Measurements from ENCODE around the gene IQGAP2.

Gene IQGAP2

DNA sequence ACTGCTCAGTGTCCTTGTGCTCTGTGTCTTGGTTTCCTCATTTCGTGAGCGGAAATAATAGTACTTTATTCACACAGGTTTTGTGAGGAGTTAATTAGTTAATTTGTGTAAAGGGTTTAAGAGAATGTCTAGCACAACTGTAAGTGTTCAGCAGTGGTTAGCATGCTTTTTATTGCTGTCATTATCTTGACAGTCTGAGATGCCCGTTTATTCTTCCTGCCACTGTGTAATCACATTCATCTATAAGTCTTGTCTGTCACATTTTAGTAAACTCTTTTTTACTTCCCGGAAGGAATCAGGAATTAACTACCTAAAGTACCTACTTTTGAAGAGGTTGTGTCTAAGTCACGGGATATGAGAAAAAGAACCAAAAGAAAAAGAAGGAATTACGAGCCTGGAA is 38.0 kb downstream of the IQGAP2 start:
- no peak for TF ChIP-seq NFIC (IDR thresholded peaks at IDR 0.05)
- TF ChIP-seq, protein P1, sequence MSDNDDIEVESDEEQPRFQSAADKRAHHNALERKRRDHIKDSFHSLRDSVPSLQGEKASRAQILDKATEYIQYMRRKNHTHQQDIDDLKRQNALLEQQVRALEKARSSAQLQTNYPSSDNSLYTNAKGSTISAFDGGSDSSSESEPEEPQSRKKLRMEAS (IDR thresholded peaks at IDR 0.05): no peak
- no peak for TF ChIP-seq RAD21 (IDR thresholded peaks at IDR 0.05; ENCODE audit: low read depth)
- no peak for TF ChIP-seq EP300 (IDR thresholded peaks at IDR 0.05; ENCODE audit: borderline replicate concordance)
- TF ChIP-seq ZBTB7A (IDR thresholded peaks at IDR 0.05; ENCODE audit: low read depth): no peak
- TF ChIP-seq EGR1 (IDR thresholded peaks at IDR 0.05): no peak
- TF ChIP-seq, protein P2, sequence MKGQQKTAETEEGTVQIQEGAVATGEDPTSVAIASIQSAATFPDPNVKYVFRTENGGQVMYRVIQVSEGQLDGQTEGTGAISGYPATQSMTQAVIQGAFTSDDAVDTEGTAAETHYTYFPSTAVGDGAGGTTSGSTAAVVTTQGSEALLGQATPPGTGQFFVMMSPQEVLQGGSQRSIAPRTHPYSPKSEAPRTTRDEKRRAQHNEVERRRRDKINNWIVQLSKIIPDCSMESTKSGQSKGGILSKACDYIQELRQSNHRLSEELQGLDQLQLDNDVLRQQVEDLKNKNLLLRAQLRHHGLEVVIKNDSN (IDR thresholded peaks at IDR 0.05): no peak
- TF ChIP-seq TCF12 (IDR thresholded peaks at IDR 0.05; ENCODE audit: low read depth): no peak
- TF ChIP-seq, protein P3, sequence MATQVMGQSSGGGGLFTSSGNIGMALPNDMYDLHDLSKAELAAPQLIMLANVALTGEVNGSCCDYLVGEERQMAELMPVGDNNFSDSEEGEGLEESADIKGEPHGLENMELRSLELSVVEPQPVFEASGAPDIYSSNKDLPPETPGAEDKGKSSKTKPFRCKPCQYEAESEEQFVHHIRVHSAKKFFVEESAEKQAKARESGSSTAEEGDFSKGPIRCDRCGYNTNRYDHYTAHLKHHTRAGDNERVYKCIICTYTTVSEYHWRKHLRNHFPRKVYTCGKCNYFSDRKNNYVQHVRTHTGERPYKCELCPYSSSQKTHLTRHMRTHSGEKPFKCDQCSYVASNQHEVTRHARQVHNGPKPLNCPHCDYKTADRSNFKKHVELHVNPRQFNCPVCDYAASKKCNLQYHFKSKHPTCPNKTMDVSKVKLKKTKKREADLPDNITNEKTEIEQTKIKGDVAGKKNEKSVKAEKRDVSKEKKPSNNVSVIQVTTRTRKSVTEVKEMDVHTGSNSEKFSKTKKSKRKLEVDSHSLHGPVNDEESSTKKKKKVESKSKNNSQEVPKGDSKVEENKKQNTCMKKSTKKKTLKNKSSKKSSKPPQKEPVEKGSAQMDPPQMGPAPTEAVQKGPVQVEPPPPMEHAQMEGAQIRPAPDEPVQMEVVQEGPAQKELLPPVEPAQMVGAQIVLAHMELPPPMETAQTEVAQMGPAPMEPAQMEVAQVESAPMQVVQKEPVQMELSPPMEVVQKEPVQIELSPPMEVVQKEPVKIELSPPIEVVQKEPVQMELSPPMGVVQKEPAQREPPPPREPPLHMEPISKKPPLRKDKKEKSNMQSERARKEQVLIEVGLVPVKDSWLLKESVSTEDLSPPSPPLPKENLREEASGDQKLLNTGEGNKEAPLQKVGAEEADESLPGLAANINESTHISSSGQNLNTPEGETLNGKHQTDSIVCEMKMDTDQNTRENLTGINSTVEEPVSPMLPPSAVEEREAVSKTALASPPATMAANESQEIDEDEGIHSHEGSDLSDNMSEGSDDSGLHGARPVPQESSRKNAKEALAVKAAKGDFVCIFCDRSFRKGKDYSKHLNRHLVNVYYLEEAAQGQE (IDR thresholded peaks at IDR 0.05; ENCODE audit: low read depth): no peak
- no peak for TF ChIP-seq FOXM1 (IDR thresholded peaks at IDR 0.05; ENCODE audit: borderline replicate concordance, low read depth)
- no peak for TF ChIP-seq YY1 (IDR thresholded peaks at IDR 0.05; ENCODE audit: low read depth)
- no peak for TF ChIP-seq TEAD4 (IDR thresholded peaks at IDR 0.05)

DNA sequence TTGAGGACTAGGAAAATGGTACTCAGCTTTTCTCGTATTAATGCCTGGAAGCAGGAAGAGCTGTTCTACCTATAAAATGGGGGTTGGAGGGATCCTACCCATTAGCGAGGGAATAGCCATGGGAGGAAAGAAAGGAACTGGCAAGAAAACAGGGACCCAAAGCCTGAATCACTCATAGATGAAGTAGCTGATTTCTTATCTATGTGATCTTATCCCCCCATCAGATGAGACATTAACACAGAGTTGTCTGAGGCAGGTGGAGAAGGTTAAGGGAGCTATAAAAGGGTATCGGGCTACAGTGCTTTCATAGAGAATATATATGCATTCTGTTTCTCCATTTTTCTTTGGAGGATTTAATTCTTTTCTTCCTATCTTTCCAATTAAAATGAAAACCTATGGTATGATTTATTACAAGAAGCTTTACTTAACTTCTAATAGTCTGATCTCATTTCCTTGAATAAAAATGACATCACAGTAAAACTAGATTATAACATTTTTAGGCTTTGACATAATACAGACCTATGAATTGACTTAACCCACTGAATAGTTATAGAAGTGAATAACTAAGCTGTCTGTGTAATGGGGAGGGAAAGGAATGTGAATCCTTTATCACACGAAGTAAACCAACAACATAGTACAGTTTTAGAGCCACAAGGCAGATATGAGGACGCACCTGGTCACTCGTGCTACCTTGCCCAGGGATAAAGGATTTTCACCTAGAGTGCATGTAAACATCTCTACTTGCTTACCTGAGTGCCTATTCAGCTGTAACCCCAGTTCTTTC is 39.0 kb downstream of the IQGAP2 start:
- TF ChIP-seq TEAD4 (IDR thresholded peaks at IDR 0.05) (no peak), CEBPB (IDR thresholded peaks at IDR 0.05) (no peak), YY1 (IDR thresholded peaks at IDR 0.05; ENCODE audit: low read depth) (no peak), EP300 (IDR thresholded peaks at IDR 0.05; ENCODE audit: borderline replicate concordance) (no peak), EGR1 (IDR thresholded peaks at IDR 0.05) (no peak), CREB1 (IDR thresholded peaks at IDR 0.05; ENCODE audit: low read depth) (no peak), TCF12 (IDR thresholded peaks at IDR 0.05; ENCODE audit: low read depth) (no peak), NFIC (IDR thresholded peaks at IDR 0.05) (no peak), FOXM1 (IDR thresholded peaks at IDR 0.05; ENCODE audit: borderline replicate concordance, low read depth) (no peak), ZBTB7A (IDR thresholded peaks at IDR 0.05; ENCODE audit: low read depth) (no peak), RAD21 (IDR thresholded peaks at IDR 0.05; ENCODE audit: low read depth) (no peak), TAF1 (IDR thresholded peaks at IDR 0.05; ENCODE audit: low read depth) (no peak)
- TF ChIP-seq, protein P2 (IDR thresholded peaks at IDR 0.05): no peak
- TF ChIP-seq, protein P3 (IDR thresholded peaks at IDR 0.05; ENCODE audit: low read depth): no peak
- TF ChIP-seq, protein P1 (IDR thresholded peaks at IDR 0.05): no peak

DNA sequence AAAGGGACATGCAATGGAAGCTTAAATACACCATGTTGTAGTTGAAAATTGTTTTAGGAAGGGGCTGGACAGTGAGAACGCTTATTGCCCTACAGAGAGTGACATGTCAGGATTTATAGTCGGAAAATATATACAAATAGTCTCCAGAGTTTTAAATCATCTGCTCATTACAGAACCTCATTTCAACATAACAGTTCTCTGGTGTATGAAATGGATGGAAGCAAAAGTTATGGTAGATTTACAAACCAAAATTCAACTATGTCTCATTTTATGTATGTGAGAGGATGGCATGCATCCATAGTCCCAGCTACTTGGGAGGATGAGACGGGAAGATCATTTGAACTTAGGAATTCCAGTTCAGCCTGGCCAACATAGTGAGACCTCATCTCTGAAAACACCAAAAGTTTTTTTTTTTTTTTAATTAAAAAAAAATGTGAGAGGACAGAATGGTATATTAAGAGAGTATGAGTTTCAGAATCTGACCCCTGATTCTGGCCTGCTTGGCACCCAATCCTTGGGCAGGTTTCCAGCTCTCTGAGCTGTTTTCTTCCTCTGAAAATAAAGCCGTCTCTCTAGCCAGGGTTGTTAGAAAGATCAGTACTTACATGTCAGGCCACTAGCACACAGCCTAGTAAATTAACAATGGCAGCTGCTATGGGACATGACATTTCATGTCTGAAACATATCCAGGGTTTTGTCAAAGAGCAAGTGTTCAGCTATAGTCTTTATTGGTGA is 40.1 kb downstream of the IQGAP2 start:
- TF ChIP-seq TCF12 (IDR thresholded peaks at IDR 0.05; ENCODE audit: low read depth) (no peak), CREB1 (IDR thresholded peaks at IDR 0.05; ENCODE audit: low read depth) (no peak), YY1 (IDR thresholded peaks at IDR 0.05; ENCODE audit: low read depth) (no peak), RAD21 (IDR thresholded peaks at IDR 0.05; ENCODE audit: low read depth) (no peak), TEAD4 (IDR thresholded peaks at IDR 0.05) (no peak), EP300 (IDR thresholded peaks at IDR 0.05; ENCODE audit: borderline replicate concordance) (no peak), TAF1 (IDR thresholded peaks at IDR 0.05; ENCODE audit: low read depth) (no peak), NFIC (IDR thresholded peaks at IDR 0.05) (no peak), CEBPB (IDR thresholded peaks at IDR 0.05) (no peak), FOXM1 (IDR thresholded peaks at IDR 0.05; ENCODE audit: borderline replicate concordance, low read depth) (no peak), EGR1 (IDR thresholded peaks at IDR 0.05) (no peak), ZBTB7A (IDR thresholded peaks at IDR 0.05; ENCODE audit: low read depth) (no peak)
- TF ChIP-seq, protein P1 (IDR thresholded peaks at IDR 0.05): no peak
- TF ChIP-seq, protein P3 (IDR thresholded peaks at IDR 0.05; ENCODE audit: low read depth): no peak
